ENCODE data around the gene CLEC1B. TPM values are rescaled to one million over a fixed set of nuclear protein-coding genes. Genes with fewer than 3 reads are reported as not detected.

Gene CLEC1B
- total RNA-seq, 1 experiment from 2014 or later = not detected

DNA sequence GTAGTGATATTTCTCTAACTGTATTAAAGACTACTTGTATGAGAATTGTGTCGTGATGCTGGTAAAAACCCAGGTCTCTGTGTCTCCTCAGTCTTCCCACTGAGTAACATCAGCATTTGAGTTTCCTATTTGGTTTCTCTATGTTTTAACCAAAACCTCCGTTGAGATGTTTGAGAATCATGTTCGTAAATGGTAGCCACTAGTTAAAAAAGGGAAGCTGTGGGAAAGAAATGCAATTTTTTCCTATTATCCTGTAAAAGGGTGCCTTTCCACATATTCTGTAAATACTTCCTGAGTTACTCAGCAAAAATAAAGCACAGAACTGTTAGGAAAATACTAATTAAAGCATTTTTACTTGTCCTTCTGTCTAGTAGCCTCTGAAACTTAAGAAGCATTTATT lies 7.0 kb downstream of the CLEC1B start:
- no peaks in the 10 kb centered on the region for H3K9me3 ChIP-seq (ENCODE audit: control insufficient read depth in 1 of 2, insufficient read depth in 1 of 2, low read depth in 1 of 2, low read length in 2 of 2)
- H2AFZ ChIP-seq (ENCODE audit: low read depth, low read length, poor library complexity, severe bottlenecking) = no peak overlapping the region
- RAD21 ChIA-PET (ENCODE audit: low non-redundant PET in 1 of 2, low total read pairs in 2 of 2, uncharacterized antibody in 2 of 2, unreplicated experiment in 2 of 2) = no interaction called here
- DNase-seq (ENCODE audit: low read depth, low spot score) = no peak
- no peak for TF ChIP-seq SIN3A (IDR thresholded peaks at IDR 0.05; ENCODE audit: low read depth)
- no peak for TF ChIP-seq CEBPB (IDR thresholded peaks at IDR 0.05; ENCODE audit: low read depth)
- no peak for TF ChIP-seq YY1 (IDR thresholded peaks at IDR 0.05; ENCODE audit: extremely low read depth, insufficient replicate concordance, low read depth, low read length)
- no peak for TF ChIP-seq SRF (IDR thresholded peaks at IDR 0.05; ENCODE audit: low read depth)
- no peak for TF ChIP-seq EZH2phosphoT487 (IDR thresholded peaks at IDR 0.05; ENCODE audit: borderline replicate concordance)
- TF ChIP-seq ZNF274 (IDR thresholded peaks at IDR 0.05; ENCODE audit: low read depth, low read length) = no peak
- no peak for TF ChIP-seq CBX3 (IDR thresholded peaks at IDR 0.05; ENCODE audit: low read depth)
- TF ChIP-seq EGR1 (IDR thresholded peaks at IDR 0.05; ENCODE audit: low read depth) = no peak
- no peak for TF ChIP-seq JUND (IDR thresholded peaks at IDR 0.05)
- no peak for TF ChIP-seq ELF1 (IDR thresholded peaks at IDR 0.05; ENCODE audit: borderline replicate concordance, low read depth)
- TF ChIP-seq, protein P1, sequence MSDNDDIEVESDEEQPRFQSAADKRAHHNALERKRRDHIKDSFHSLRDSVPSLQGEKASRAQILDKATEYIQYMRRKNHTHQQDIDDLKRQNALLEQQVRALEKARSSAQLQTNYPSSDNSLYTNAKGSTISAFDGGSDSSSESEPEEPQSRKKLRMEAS (IDR thresholded peaks at IDR 0.05) = no peak
- no peak for TF ChIP-seq POLR2AphosphoS5 (IDR thresholded peaks at IDR 0.05; ENCODE audit: low read depth, low read length)
- no peak for TF ChIP-seq POLR2A (IDR thresholded peaks at IDR 0.05; ENCODE audit: borderline replicate concordance, extremely low read depth, insufficient read depth, insufficient read length)
- TF ChIP-seq FOSL1 (IDR thresholded peaks at IDR 0.05; ENCODE audit: low read depth) = no peak
- TF ChIP-seq, protein P2, sequence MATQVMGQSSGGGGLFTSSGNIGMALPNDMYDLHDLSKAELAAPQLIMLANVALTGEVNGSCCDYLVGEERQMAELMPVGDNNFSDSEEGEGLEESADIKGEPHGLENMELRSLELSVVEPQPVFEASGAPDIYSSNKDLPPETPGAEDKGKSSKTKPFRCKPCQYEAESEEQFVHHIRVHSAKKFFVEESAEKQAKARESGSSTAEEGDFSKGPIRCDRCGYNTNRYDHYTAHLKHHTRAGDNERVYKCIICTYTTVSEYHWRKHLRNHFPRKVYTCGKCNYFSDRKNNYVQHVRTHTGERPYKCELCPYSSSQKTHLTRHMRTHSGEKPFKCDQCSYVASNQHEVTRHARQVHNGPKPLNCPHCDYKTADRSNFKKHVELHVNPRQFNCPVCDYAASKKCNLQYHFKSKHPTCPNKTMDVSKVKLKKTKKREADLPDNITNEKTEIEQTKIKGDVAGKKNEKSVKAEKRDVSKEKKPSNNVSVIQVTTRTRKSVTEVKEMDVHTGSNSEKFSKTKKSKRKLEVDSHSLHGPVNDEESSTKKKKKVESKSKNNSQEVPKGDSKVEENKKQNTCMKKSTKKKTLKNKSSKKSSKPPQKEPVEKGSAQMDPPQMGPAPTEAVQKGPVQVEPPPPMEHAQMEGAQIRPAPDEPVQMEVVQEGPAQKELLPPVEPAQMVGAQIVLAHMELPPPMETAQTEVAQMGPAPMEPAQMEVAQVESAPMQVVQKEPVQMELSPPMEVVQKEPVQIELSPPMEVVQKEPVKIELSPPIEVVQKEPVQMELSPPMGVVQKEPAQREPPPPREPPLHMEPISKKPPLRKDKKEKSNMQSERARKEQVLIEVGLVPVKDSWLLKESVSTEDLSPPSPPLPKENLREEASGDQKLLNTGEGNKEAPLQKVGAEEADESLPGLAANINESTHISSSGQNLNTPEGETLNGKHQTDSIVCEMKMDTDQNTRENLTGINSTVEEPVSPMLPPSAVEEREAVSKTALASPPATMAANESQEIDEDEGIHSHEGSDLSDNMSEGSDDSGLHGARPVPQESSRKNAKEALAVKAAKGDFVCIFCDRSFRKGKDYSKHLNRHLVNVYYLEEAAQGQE (IDR thresholded peaks at IDR 0.05; ENCODE audit: low read depth) = no peak
- TF ChIP-seq, protein P3, sequence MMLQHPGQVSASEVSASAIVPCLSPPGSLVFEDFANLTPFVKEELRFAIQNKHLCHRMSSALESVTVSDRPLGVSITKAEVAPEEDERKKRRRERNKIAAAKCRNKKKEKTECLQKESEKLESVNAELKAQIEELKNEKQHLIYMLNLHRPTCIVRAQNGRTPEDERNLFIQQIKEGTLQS (IDR thresholded peaks at IDR 0.05) = no peak
- no peak for TF ChIP-seq RAD21 (IDR thresholded peaks at IDR 0.05; ENCODE audit: low read depth)
- TF ChIP-seq, protein P4, sequence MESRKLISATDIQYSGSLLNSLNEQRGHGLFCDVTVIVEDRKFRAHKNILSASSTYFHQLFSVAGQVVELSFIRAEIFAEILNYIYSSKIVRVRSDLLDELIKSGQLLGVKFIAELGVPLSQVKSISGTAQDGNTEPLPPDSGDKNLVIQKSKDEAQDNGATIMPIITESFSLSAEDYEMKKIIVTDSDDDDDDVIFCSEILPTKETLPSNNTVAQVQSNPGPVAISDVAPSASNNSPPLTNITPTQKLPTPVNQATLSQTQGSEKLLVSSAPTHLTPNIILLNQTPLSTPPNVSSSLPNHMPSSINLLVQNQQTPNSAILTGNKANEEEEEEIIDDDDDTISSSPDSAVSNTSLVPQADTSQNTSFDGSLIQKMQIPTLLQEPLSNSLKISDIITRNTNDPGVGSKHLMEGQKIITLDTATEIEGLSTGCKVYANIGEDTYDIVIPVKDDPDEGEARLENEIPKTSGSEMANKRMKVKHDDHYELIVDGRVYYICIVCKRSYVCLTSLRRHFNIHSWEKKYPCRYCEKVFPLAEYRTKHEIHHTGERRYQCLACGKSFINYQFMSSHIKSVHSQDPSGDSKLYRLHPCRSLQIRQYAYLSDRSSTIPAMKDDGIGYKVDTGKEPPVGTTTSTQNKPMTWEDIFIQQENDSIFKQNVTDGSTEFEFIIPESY (IDR thresholded peaks at IDR 0.05; ENCODE audit: extremely low read depth, insufficient replicate concordance, low read length) = no peak
- no TSS peak for BruUV-seq (replicated peaks)
- intact Hi-C loops (cut with micrococcal nuclease) = no loop called here
- no peak for ATAC-seq
- H3K4me2 ChIP-seq (ENCODE audit: low read length) = no peak overlapping the region
- H3K36me3 ChIP-seq (ENCODE audit: control insufficient read depth in 1 of 2, insufficient read depth in 2 of 2, low read length in 2 of 2) = no peaks in the 10 kb centered on the region
- H3K27me3 ChIP-seq (ENCODE audit: insufficient read depth, low read length) = peaks cover 60% of the 10 kb centered on the region
- CTCF ChIA-PET = no interaction called here
- H3K9ac ChIP-seq (ENCODE audit: low read length) = no peak overlapping the region
- POLR2A ChIA-PET = no interaction called here
- H4K20me1 ChIP-seq (ENCODE audit: insufficient read depth) = no peaks in the 10 kb centered on the region
- no peak overlapping the region for H3K4me3 ChIP-seq (replicated peaks in 1 of 2; ENCODE audit: low read depth in 1 of 2, low read length in 2 of 2)
- H3K4me1 ChIP-seq (ENCODE audit: control insufficient read depth in 1 of 2, insufficient read depth in 2 of 2, low read length in 2 of 2) = no peaks in the 10 kb centered on the region
- no peaks in the 10 kb centered on the region for H3K9me2 ChIP-seq (ENCODE audit: insufficient read depth)
- H3K27ac ChIP-seq (ENCODE audit: low read depth, low read length) = no peak overlapping the region
- H3K79me2 ChIP-seq (ENCODE audit: insufficient read depth, low read length) = no peaks in the 10 kb centered on the region

All from HCT116 (cell line).